Measurements from ENCODE around the gene TRIO.

TRIO gene

GRCh38 chr5:14497311-14497710 is 354.2 kb downstream of the TRIO start:
- DNase-seq (ENCODE audit: low spot score), result no peak
- no peaks in the 10 kb centered on the region for H3K9me3 Mint-ChIP-seq
- no peak overlapping the region for H3K27ac Mint-ChIP-seq
- no peaks in the 10 kb centered on the region for H3K4me1 Mint-ChIP-seq (ENCODE audit: low read depth)
- no peaks in the 10 kb centered on the region for H3K27me3 Mint-ChIP-seq (ENCODE audit: low read depth)
- no peak overlapping the region for H3K4me3 Mint-ChIP-seq
- H3K36me3 Mint-ChIP-seq (ENCODE audit: low read depth), result peaks cover 1% of the 10 kb centered on the region

GRCh38 chr5:14501353-14502293 is 358.5 kb downstream of the TRIO start:
- no peaks in the 10 kb centered on the region for H3K36me3 Mint-ChIP-seq (ENCODE audit: low read depth)
- H3K4me3 Mint-ChIP-seq, result no peak overlapping the region
- no peaks in the 10 kb centered on the region for H3K9me3 Mint-ChIP-seq
- no peaks in the 10 kb centered on the region for H3K4me1 Mint-ChIP-seq (ENCODE audit: low read depth)
- no peak for DNase-seq (ENCODE audit: low spot score)
- no peaks in the 10 kb centered on the region for H3K27me3 Mint-ChIP-seq (ENCODE audit: low read depth)
- H3K27ac Mint-ChIP-seq, result no peak overlapping the region

- DNase-seq (ENCODE audit: low spot score), result no peak
- Mint-ChIP-seq H3K4me3 (no peak overlapping the region), H3K27me3 (ENCODE audit: low read depth) (no peaks in the 10 kb centered on the region), H3K9me3 (no peaks in the 10 kb centered on the region), H3K4me1 (ENCODE audit: low read depth) (no peaks in the 10 kb centered on the region), H3K27ac (no peak overlapping the region), H3K36me3 (ENCODE audit: low read depth) (no peaks in the 10 kb centered on the region)
These were observed 359.1 kb downstream of the TRIO start for GRCh38 chr5:14502294-14502690.

- Mint-ChIP-seq H3K27me3 (ENCODE audit: low read depth) (no peaks in the 10 kb centered on the region), H3K4me1 (ENCODE audit: low read depth) (no peaks in the 10 kb centered on the region), H3K9me3 (no peaks in the 10 kb centered on the region), H3K27ac (no peak overlapping the region), H3K36me3 (ENCODE audit: low read depth) (no peaks in the 10 kb centered on the region), H3K4me3 (no peak overlapping the region)
- DNase-seq (ENCODE audit: low spot score), result no peak
These were observed 360.0 kb downstream of the TRIO start for GRCh38 chr5:14503017-14503680.

GRCh38 chr5:14503681-14504331 is 360.7 kb downstream of the TRIO start:
- Mint-ChIP-seq H3K27me3 (ENCODE audit: low read depth) (no peaks in the 10 kb centered on the region), H3K4me3 (no peak overlapping the region), H3K9me3 (no peaks in the 10 kb centered on the region), H3K4me1 (ENCODE audit: low read depth) (no peaks in the 10 kb centered on the region), H3K27ac (no peak overlapping the region), H3K36me3 (ENCODE audit: low read depth) (no peaks in the 10 kb centered on the region)
- no peak for DNase-seq (ENCODE audit: low spot score)

GRCh38 chr5:14504332-14504727 is 361.2 kb downstream of the TRIO start:
- no peak for DNase-seq (ENCODE audit: low spot score)
- Mint-ChIP-seq H3K27me3 (ENCODE audit: low read depth) (no peaks in the 10 kb centered on the region), H3K4me3 (no peak overlapping the region), H3K9me3 (no peaks in the 10 kb centered on the region), H3K27ac (no peak overlapping the region), H3K4me1 (ENCODE audit: low read depth) (no peaks in the 10 kb centered on the region), H3K36me3 (ENCODE audit: low read depth) (no peaks in the 10 kb centered on the region)

GRCh38 chr5:14504816-14505215 is 361.7 kb downstream of the TRIO start:
- Mint-ChIP-seq H3K27me3 (ENCODE audit: low read depth) (no peaks in the 10 kb centered on the region), H3K27ac (no peak overlapping the region), H3K4me1 (ENCODE audit: low read depth) (no peaks in the 10 kb centered on the region), H3K4me3 (no peak overlapping the region), H3K9me3 (no peaks in the 10 kb centered on the region), H3K36me3 (ENCODE audit: low read depth) (no peaks in the 10 kb centered on the region)
- no peak for DNase-seq (ENCODE audit: low spot score)

- no peak for DNase-seq (ENCODE audit: low spot score)
These were observed 362.4 kb downstream of the TRIO start for GRCh38 chr5:14505310-14506139.

GRCh38 chr5:14506140-14506538 is 363.0 kb downstream of the TRIO start:
- no peaks in the 10 kb centered on the region for H3K9me3 Mint-ChIP-seq
- DNase-seq (ENCODE audit: low spot score), result no peak
- no peak overlapping the region for H3K4me3 Mint-ChIP-seq
- H3K27ac Mint-ChIP-seq, result no peak overlapping the region
- no peaks in the 10 kb centered on the region for H3K4me1 Mint-ChIP-seq (ENCODE audit: low read depth)
- no peaks in the 10 kb centered on the region for H3K36me3 Mint-ChIP-seq (ENCODE audit: low read depth)
- no peaks in the 10 kb centered on the region for H3K27me3 Mint-ChIP-seq (ENCODE audit: low read depth)

More at GRCh38 chr5:14505310-14506139, 362.4 kb downstream of the TRIO start:
- H3K27ac Mint-ChIP-seq, result no peak overlapping the region
- H3K4me3 Mint-ChIP-seq, result no peak overlapping the region
- no peaks in the 10 kb centered on the region for H3K9me3 Mint-ChIP-seq
- no peaks in the 10 kb centered on the region for H3K36me3 Mint-ChIP-seq (ENCODE audit: low read depth)
- no peaks in the 10 kb centered on the region for H3K4me1 Mint-ChIP-seq (ENCODE audit: low read depth)
- no peaks in the 10 kb centered on the region for H3K27me3 Mint-ChIP-seq (ENCODE audit: low read depth)

- Mint-ChIP-seq H3K4me1 (ENCODE audit: low read depth) (no peaks in the 10 kb centered on the region), H3K36me3 (ENCODE audit: low read depth) (no peaks in the 10 kb centered on the region), H3K27me3 (ENCODE audit: low read depth) (no peaks in the 10 kb centered on the region)
These were observed 363.5 kb downstream of the TRIO start for GRCh38 chr5:14506661-14507060.

GRCh38 chr5:14507156-14507941 is 364.2 kb downstream of the TRIO start:
- no peak overlapping the region for H3K4me3 Mint-ChIP-seq
- H3K4me1 Mint-ChIP-seq (ENCODE audit: low read depth), result no peaks in the 10 kb centered on the region
- no peaks in the 10 kb centered on the region for H3K36me3 Mint-ChIP-seq (ENCODE audit: low read depth)
- no peaks in the 10 kb centered on the region for H3K27me3 Mint-ChIP-seq (ENCODE audit: low read depth)
- H3K9me3 Mint-ChIP-seq, result no peaks in the 10 kb centered on the region
- H3K27ac Mint-ChIP-seq, result no peak overlapping the region
- DNase-seq (ENCODE audit: low spot score), result no peak

More at GRCh38 chr5:14506661-14507060, 363.5 kb downstream of the TRIO start:
- Mint-ChIP-seq H3K9me3 (no peaks in the 10 kb centered on the region), H3K27ac (no peak overlapping the region), H3K4me3 (no peak overlapping the region)
- no peak for DNase-seq (ENCODE audit: low spot score)

GRCh38 chr5:14508046-14508445 is 364.9 kb downstream of the TRIO start:
- Mint-ChIP-seq H3K36me3 (ENCODE audit: low read depth) (no peaks in the 10 kb centered on the region), H3K27ac (no peak overlapping the region)

GRCh38 chr5:14509556-14509955 is 366.4 kb downstream of the TRIO start:
- H3K27ac Mint-ChIP-seq, result no peak overlapping the region
- H3K36me3 Mint-ChIP-seq (ENCODE audit: low read depth), result no peaks in the 10 kb centered on the region
- H3K4me3 Mint-ChIP-seq, result no peak overlapping the region
- DNase-seq (ENCODE audit: low spot score), result no peak
- H3K9me3 Mint-ChIP-seq, result no peaks in the 10 kb centered on the region
- H3K4me1 Mint-ChIP-seq (ENCODE audit: low read depth), result no peaks in the 10 kb centered on the region
- no peaks in the 10 kb centered on the region for H3K27me3 Mint-ChIP-seq (ENCODE audit: low read depth)

More at GRCh38 chr5:14508046-14508445, 364.9 kb downstream of the TRIO start:
- no peaks in the 10 kb centered on the region for H3K9me3 Mint-ChIP-seq
- no peak overlapping the region for H3K4me3 Mint-ChIP-seq
- DNase-seq (ENCODE audit: low spot score), result no peak
- H3K27me3 Mint-ChIP-seq (ENCODE audit: low read depth), result no peaks in the 10 kb centered on the region
- no peaks in the 10 kb centered on the region for H3K4me1 Mint-ChIP-seq (ENCODE audit: low read depth)

All from T-helper 2 cell treated with Interferon-gamma antibody and Interleukin-4, amounts not matched to agents 5 μg/mL and 100 μg/mL, for 36 hours (primary cell).